Stimulated activated CD8-positive, alpha-beta memory T cell treated with anti-CD3 and anti-CD28 coated beads, Interleukin-7, amount 100 ng/mL, for 4 hours (primary cell): ENCODE measurements around the gene PDE11A.
"Not testable (repeated sequence)": the region's sequence is repeated elsewhere in the genome, so short reads cannot be mapped to it uniquely, and the experiment has no call there.

Source experiments
- DNase-seq, 2 donors: peaks; one replicate each; pipeline ENCODE4 v3.0.0-alpha.2; 2020; ENCODE audit warnings: low read depth in 2 of 2

Gene PDE11A

GRCh38 chr2:178008636-178009289 is 63.8 kb downstream of the PDE11A start:
- no peak for DNase-seq

DNA sequence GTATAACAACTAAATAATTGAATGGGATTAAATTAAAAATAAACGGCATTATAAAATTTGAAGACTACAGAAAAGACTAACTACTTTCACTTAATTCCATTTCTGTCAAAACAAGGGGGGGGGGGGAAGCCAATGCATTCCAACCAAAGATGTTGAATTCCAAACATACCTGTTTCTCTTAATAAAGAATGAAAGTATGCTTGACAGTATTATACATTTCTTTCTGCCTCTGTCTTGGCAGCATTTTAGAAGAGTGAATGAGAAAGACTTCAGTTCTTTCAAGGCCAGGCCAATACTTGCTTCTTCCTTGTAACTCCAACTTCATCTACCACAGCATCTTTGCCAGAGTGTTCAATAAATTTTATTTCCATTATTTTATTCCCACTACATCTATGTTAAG is 65.9 kb downstream of the PDE11A start:
- no peak for DNase-seq

DNA sequence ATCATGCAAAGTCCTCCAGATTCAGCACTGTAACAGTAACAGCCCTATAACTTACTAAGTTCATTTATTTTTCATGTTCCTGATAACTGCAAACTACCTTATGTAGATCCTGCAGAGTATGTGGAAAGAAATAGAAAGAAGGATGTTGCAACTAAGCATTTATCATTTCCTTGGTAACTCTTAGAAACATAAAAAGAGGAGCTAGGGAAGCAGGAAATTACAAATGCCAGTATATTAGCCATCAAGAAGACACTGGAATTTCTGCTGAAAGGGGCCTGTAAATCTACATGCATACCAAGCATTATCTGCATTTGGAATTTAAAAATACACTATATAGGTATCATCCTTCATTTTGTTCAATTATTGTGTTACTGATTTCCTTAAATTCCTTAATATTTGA is 66.8 kb downstream of the PDE11A start:
- no peak for DNase-seq

DNA sequence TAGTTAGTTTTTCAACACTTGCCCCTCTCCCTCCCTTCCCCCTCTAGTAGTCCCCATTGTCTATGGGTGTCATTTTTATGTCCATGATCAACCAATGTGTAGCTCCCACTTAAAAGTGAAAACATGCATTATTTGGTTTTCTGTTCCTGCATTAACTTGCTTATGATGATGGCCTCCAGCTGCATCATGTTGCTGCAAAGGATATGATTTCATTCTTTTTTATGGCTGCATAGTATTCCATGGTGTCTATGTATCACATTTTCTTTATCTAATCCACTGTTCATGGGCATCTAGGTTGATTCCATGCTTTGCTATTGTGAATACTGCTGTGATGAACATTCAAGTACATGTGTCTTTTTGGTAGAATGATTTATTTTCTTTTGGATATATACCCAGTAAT is 70.5 kb downstream of the PDE11A start:
- DNase-seq = no peak

DNA sequence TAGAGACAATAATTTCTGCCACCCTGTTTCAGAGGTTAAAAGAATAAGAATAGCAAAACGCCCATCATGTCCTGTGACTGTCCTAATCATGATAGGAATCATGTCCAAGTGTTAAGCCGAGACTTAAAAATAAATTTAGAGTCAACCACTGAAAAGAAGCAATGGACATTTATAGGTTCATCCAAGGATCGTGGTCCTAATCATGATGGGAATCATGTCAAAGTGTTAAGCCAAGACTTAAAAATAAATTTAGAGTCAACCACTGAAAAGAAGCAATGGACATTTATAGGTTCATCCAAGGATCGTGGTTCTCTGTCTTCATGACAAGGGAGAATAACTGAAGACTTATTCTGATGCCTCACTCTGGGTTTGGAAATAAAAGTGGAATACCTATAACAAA is 73.6 kb downstream of the PDE11A start:
- DNase-seq = no peak

DNA sequence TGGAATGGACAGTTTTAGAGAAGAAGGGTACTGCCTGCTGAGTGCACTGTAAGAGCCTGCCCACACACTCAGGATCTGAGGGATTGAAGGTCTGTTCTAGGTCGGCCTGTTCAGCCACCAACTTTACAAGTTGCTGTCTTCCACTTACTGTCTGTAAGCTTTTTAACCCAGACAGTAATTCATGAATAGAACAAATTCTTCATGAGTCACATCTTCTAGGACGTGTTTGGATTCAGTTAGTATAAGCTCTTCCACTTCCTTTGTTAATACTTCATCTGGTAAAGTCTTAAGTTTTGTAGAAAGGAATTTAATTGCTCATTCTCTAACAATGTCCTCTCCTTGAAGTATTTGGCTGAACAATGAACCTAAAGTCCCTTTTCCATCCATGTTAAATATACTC is 74.6 kb downstream of the PDE11A start:
- no peak for DNase-seq

- no peak for DNase-seq
Observed at GRCh38 chr2:177992992-177993391, 79.6 kb downstream of the PDE11A start.

GRCh38 chr2:177989029-177989885 is 83.3 kb downstream of the PDE11A start:
- DNase-seq = no peak

DNA sequence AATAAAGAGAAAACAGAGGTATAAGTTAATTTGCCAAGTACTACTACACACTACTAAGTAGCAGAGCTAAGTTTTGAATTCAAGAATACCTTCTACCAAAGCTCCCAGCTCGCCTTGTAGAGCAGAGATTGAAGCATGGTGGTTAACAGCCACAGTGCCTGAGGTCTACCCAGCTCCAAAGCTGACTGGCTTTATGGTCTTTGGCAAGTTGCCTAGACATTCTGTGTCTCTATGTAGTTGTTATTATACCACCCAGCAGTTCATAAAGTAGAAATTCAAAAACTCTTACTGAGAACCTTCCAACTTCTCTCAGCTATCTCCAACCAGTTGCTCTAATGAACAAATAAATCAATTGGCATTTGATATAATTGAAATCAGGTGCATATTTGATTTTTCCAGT is 87.8 kb downstream of the PDE11A start:
- DNase-seq = no peak

DNA sequence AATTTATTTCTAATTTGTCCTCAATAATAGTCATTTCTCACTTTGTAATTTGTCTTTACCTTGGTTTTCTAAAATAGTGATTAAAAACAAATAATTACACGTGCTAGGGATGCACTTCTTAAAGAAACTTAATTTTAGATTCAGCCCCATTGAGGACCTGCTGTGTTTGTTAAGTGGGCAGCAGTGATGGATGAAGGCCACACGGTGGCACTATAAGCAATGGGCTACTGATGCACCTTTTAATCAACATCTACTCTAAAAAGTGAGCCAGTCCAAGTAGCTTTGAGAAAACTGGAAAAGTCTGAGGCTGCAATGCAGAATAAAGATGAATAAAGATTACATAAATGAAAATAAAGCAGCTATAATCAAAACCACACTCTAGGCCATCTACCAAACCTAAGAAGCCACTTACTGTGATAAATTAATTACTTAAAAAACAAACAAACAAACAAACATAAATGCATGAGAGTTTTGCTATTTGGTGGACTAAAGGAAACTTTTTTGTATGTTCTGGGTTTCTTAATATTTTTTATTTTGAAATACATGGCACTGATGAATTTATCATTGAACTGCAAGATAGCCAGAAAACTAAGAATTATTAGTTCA is 89.3 kb downstream of the PDE11A start:
- no peak for DNase-seq

DNA sequence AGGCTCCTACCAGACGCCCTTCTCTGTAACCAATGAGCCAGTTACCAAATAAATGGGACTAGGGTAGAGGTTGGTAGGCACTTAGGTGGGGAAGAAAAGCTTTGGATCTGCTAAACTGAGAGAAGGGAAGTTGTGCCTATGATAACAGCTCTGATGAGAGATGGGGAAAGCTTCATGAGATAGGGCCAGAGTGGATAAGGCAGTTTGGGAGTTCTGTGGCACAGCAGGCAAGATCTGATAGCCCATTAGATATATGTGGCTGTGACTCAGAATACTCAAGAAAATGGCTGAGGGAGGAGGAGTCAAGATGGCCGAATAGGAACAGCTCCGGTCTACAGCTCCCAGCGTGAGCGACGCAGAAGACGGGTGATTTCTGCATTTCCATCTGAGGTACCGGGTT is 99.8 kb downstream of the PDE11A start:
- no peak for DNase-seq

GRCh38 chr2:177972123-177972522 is 100.5 kb downstream of the PDE11A start:
- no peak for DNase-seq

GRCh38 chr2:177970670-177971454 is 101.7 kb downstream of the PDE11A start:
- no peak for DNase-seq

- no peak for DNase-seq
Observed at GRCh38 chr2:177964892-177965291, 107.7 kb downstream of the PDE11A start.

DNA sequence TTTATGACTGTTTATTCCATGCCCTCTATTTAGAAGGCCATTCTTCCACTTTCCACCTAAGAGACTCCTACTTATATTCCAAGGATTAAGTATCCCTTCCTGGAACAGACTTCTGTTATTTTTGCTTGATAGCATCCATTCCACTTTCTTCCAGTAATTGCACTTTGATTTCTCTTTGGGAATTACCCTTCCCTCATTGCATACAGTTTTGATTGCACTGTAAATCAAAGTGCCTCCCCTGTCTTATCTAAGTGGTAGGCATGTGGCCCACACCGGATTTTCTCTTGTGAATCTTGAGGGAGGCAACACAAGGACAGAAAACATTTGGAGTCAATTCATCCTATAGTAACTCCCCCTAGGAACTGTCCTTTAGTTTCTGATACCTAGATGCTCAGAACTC is 120.4 kb downstream of the PDE11A start:
- DNase-seq = no peak

- not testable (repeated sequence) for DNase-seq
Observed at GRCh38 chr2:177947598-177947997, 125.0 kb downstream of the PDE11A start.

- not testable (repeated sequence) for DNase-seq
Observed at GRCh38 chr2:177944530-177944929, 128.0 kb downstream of the PDE11A start.

- no peak for DNase-seq
Observed at GRCh38 chr2:177942731-177943130, 129.8 kb downstream of the PDE11A start.

GRCh38 chr2:177939211-177939610 is 133.4 kb downstream of the PDE11A start:
- no peak for DNase-seq

DNA sequence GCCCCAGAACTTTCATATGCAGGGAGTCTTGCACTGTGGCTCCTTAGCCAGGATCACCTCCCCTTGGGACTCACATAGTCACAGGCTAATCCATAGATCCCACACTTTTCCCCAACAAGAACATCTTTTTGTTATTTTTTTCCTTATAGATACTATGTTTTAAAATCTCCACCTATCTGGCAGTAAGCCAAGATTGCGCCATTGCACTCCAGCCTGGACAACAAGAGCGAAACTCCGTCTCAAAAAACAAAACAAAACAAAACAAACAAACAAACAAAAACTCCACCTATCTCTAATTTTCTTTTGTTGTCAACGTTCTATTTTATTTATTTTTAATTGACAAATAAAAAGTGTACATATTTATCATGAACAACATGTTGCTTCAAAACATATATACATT is 141.7 kb downstream of the PDE11A start:
- no peak for DNase-seq

GRCh38 chr2:177929662-177930522 is 142.7 kb downstream of the PDE11A start:
- no peak for DNase-seq
